Ovary (tissue), 3 donors: ENCODE data around the gene MRPL50.

Source experiments
- EP300 ChIP-seq: sonication (generic); formaldehyde crosslinking; IDR thresholded peaks from one replicate; pipeline ENCODE4 v1.6.1; 2017; ENCODE audit warnings: antibody characterized with exemption
- POLR2A ChIP-seq: fragments of 450-650 bp; IDR thresholded peaks from one replicate; pipeline ENCODE4 v1.6.1; 2017; ENCODE audit warnings: antibody characterized with exemption, mild to moderate bottlenecking, moderate library complexity
- TF ChIP-seq, protein P1 (sequence below), 3 donors: fragments of 450-650 bp in 2 of 3; fragments of 200-600 bp in 1 of 3; IDR thresholded peaks; one replicate each; pipeline versions ENCODE4 v1.5.1 to v1.8.0; 2016 to 2022; ENCODE audit warnings: antibody characterized with exemption in 3 of 3, mild to moderate bottlenecking in 1 of 3
- donor health status: DM: no; HTN: no; CAD: no.

DNA sequence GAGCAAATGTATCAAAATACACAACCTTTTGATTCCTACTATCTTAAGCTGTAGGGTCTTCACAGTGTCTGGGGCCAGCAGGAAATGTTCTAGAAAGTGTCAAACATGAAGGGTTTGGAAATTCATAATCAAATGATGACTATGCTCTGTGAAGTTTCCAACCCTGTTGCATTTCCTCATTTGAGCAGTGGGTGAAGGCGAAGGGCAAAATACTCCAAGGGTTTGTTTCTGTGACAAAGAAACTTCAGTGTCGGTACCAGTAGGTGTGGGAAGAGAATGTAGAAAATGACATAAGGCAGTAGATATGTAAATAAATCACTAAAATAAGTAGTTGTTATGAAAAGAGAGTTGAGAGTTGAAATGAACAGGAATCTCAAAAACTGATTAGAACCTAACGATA, 36.6 kb upstream of the MRPL50 start:
- TF ChIP-seq, protein P1, sequence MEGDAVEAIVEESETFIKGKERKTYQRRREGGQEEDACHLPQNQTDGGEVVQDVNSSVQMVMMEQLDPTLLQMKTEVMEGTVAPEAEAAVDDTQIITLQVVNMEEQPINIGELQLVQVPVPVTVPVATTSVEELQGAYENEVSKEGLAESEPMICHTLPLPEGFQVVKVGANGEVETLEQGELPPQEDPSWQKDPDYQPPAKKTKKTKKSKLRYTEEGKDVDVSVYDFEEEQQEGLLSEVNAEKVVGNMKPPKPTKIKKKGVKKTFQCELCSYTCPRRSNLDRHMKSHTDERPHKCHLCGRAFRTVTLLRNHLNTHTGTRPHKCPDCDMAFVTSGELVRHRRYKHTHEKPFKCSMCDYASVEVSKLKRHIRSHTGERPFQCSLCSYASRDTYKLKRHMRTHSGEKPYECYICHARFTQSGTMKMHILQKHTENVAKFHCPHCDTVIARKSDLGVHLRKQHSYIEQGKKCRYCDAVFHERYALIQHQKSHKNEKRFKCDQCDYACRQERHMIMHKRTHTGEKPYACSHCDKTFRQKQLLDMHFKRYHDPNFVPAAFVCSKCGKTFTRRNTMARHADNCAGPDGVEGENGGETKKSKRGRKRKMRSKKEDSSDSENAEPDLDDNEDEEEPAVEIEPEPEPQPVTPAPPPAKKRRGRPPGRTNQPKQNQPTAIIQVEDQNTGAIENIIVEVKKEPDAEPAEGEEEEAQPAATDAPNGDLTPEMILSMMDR (IDR thresholded peaks at IDR 0.05) = no peak
- TF ChIP-seq POLR2A = no peak
- TF ChIP-seq EP300 = no peak
